WTC11 (cell line): Measurements from ENCODE around the gene LEKR1.

Experiments used
- ATF3 ChIP-seq: sonication (generic); formaldehyde crosslinking; conservative IDR thresholded peaks from 2 replicates; pipeline ENCODE4 v1.8.1; 2022; ENCODE audit warnings: mild to moderate bottlenecking, missing genetic modification reagents
- CTCF ChIP-seq: fragments of 200-600 bp; IDR thresholded peaks from 2 replicates; pipeline ENCODE4 v1.8.0; 2022; ENCODE audit warnings: antibody characterized with exemption
- ESRRA ChIP-seq: sonication (generic); formaldehyde crosslinking; IDR thresholded peaks from 2 replicates; pipeline ENCODE4 v1.8.1; 2022; ENCODE audit warnings: mild to moderate bottlenecking, missing genetic modification reagents, borderline replicate concordance
- FOXK1 ChIP-seq: sonication (generic); formaldehyde crosslinking; IDR thresholded peaks from 2 replicates; pipeline ENCODE4 v1.8.0; 2022; ENCODE audit warnings: mild to moderate bottlenecking, moderate library complexity, missing genetic modification reagents
- FOXP1 ChIP-seq: sonication (generic); formaldehyde crosslinking; IDR thresholded peaks from 2 replicates; pipeline ENCODE4 v1.8.0; 2022; ENCODE audit warnings: missing genetic modification reagents, mild to moderate bottlenecking, moderate library complexity, borderline replicate concordance
- GABPB1 ChIP-seq: sonication (generic); formaldehyde crosslinking; IDR thresholded peaks from 2 replicates; pipeline ENCODE4 v1.8.1; 2023; ENCODE audit warnings: mild to moderate bottlenecking, missing genetic modification reagents
- IRF2 ChIP-seq: sonication (generic); formaldehyde crosslinking; IDR thresholded peaks from 2 replicates; pipeline ENCODE4 v1.8.0; 2022; ENCODE audit warnings: low read depth, missing genetic modification reagents, borderline replicate concordance
- SMAD3 ChIP-seq: sonication (generic); formaldehyde crosslinking; IDR thresholded peaks from 2 replicates; pipeline ENCODE4 v1.8.0; 2022; ENCODE audit warnings: missing genetic modification reagents, mild to moderate bottlenecking, borderline replicate concordance
- SMAD4 ChIP-seq: sonication (generic); formaldehyde crosslinking; IDR thresholded peaks from 2 replicates; pipeline ENCODE4 v1.8.0; 2022; ENCODE audit warnings: mild to moderate bottlenecking, missing genetic modification reagents
- ZBTB21 ChIP-seq: sonication (generic); formaldehyde crosslinking; IDR thresholded peaks from 2 replicates; pipeline ENCODE4 v1.8.1; 2023; ENCODE audit warnings: mild to moderate bottlenecking, missing genetic modification reagents, borderline replicate concordance
- ZNF281 ChIP-seq: sonication (generic); formaldehyde crosslinking; IDR thresholded peaks from 2 replicates; pipeline ENCODE4 v1.8.0; 2023; ENCODE audit warnings: mild to moderate bottlenecking, missing genetic modification reagents

GRCh38 chr3:157042226-157042625, 216.1 kb downstream of the LEKR1 start:
- no peak for TF ChIP-seq ATF3
- TF ChIP-seq CTCF = no peak
- no peak for TF ChIP-seq FOXP1 (CRISPR knock-in tag)
- TF ChIP-seq ZNF281 (CRISPR knock-in tag) = no peak
- no peak for TF ChIP-seq FOXK1
- no peak for TF ChIP-seq GABPB1 (CRISPR knock-in tag)
- no peak for TF ChIP-seq ESRRA (CRISPR knock-in tag)
- TF ChIP-seq ZBTB21 (CRISPR knock-in tag) = no peak
- TF ChIP-seq IRF2 (CRISPR knock-in tag) = no peak
- no peak for TF ChIP-seq SMAD4 (CRISPR knock-in tag)
- TF ChIP-seq SMAD3 (CRISPR knock-in tag) = no peak
